ENCODE measurements around the gene CLK1. TPM values are rescaled to one million over a fixed set of nuclear protein-coding genes. Genes with fewer than 3 reads are reported as not detected.

Gene CLK1
- total RNA-seq, 1 experiment from 2014 or later = 46.6 TPM

DNA sequence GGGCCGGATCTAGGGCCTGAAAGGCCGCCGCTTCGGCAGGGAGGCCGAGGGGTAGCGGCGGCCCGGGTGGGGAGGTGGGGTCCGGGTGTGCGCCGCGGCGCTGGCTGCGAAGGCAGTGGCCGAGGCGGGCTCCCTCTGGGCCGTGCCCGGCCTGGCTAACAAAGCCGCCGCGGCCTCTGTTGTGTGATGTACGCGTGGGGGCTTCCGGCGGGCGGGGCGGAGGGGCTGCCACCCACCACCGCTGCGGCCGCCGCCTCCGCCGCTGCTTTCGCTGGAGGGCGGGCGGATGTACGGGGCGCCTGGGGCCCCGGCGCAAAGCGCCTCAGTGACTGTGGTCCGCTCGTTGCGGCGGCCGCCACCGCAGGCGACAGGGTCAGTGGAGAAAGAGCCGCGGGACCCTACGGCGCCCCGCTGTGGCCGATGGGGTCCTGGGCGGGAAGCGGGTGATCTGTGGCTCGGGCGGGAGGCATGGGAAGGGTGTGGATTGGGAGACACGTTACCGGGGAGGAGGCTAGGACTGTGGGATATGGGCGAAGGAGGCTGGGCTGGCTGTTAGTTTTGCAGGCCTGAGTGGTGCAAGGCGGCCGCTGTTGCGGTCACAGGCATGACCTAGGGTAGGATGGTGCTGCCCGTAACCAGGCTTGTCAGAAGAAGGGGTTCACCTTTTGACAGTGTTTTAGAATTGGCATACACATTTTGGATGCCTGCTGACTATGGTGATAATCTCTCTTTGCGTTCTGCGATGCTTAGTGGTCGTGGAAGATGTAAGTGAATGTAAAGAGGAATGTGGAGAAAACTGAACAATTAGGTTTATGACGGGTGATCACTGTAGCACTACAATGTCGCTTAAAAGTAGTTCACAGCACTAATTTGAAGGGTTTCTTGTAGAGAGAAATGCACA is 52.1 kb downstream of the CLK1 start:
- intact Hi-C loops (cut with micrococcal nuclease; ENCODE audit: unreplicated experiment) = no loop called here
- TF ChIP-seq SIN3A (IDR thresholded peaks at IDR 0.05; ENCODE audit: borderline replicate concordance, insufficient read depth, low read depth, low read length) (0 out of 2 replicates have a peak, but pooled peaks have one; percentile 77), TCF7L2 (IDR thresholded peaks at IDR 0.05; ENCODE audit: low read depth, low read length) (peak; percentile 34; the same call in 1 of the 2 replicates), POLR2AphosphoS5 (IDR thresholded peaks at IDR 0.05; ENCODE audit: low read depth, low read length) (no peak)
- TF ChIP-seq, protein P1, sequence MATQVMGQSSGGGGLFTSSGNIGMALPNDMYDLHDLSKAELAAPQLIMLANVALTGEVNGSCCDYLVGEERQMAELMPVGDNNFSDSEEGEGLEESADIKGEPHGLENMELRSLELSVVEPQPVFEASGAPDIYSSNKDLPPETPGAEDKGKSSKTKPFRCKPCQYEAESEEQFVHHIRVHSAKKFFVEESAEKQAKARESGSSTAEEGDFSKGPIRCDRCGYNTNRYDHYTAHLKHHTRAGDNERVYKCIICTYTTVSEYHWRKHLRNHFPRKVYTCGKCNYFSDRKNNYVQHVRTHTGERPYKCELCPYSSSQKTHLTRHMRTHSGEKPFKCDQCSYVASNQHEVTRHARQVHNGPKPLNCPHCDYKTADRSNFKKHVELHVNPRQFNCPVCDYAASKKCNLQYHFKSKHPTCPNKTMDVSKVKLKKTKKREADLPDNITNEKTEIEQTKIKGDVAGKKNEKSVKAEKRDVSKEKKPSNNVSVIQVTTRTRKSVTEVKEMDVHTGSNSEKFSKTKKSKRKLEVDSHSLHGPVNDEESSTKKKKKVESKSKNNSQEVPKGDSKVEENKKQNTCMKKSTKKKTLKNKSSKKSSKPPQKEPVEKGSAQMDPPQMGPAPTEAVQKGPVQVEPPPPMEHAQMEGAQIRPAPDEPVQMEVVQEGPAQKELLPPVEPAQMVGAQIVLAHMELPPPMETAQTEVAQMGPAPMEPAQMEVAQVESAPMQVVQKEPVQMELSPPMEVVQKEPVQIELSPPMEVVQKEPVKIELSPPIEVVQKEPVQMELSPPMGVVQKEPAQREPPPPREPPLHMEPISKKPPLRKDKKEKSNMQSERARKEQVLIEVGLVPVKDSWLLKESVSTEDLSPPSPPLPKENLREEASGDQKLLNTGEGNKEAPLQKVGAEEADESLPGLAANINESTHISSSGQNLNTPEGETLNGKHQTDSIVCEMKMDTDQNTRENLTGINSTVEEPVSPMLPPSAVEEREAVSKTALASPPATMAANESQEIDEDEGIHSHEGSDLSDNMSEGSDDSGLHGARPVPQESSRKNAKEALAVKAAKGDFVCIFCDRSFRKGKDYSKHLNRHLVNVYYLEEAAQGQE (IDR thresholded peaks at IDR 0.05; ENCODE audit: insufficient read depth in 1 of 2, low read depth in 2 of 2, low read length in 1 of 2) = no peak
- TF ChIP-seq, protein P2, sequence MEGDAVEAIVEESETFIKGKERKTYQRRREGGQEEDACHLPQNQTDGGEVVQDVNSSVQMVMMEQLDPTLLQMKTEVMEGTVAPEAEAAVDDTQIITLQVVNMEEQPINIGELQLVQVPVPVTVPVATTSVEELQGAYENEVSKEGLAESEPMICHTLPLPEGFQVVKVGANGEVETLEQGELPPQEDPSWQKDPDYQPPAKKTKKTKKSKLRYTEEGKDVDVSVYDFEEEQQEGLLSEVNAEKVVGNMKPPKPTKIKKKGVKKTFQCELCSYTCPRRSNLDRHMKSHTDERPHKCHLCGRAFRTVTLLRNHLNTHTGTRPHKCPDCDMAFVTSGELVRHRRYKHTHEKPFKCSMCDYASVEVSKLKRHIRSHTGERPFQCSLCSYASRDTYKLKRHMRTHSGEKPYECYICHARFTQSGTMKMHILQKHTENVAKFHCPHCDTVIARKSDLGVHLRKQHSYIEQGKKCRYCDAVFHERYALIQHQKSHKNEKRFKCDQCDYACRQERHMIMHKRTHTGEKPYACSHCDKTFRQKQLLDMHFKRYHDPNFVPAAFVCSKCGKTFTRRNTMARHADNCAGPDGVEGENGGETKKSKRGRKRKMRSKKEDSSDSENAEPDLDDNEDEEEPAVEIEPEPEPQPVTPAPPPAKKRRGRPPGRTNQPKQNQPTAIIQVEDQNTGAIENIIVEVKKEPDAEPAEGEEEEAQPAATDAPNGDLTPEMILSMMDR (IDR thresholded peaks at IDR 0.05) = peak; percentile 81
- H3K4me1 ChIP-seq (ENCODE audit: control insufficient read depth, insufficient read depth, low read length) = peaks cover 26% of the 10 kb centered on the region
- no peaks in the 10 kb centered on the region for H3K9me3 ChIP-seq (ENCODE audit: control insufficient read depth, insufficient read depth, low read depth, low read length)
- ATAC-seq (peak; percentile 65), DNase-seq (ENCODE audit: low read depth, low spot score) (no peak)
- peak overlapping the region; percentile 66 to 69 for H3K4me3 ChIP-seq (ENCODE audit: low read depth in 2 of 2, low read length in 2 of 2)
- no TSS peak for BruUV-seq (replicated peaks)
- peak overlapping the region; percentile 94 for H3K27ac ChIP-seq (ENCODE audit: low read length)
- no peaks in the 10 kb centered on the region for H3K27me3 ChIP-seq (ENCODE audit: control insufficient read depth, insufficient read depth, low read length)
- CTCF ChIA-PET = no interaction called here
- H3K36me3 ChIP-seq (ENCODE audit: control insufficient read depth, insufficient read depth, low read length) = peaks cover 45% of the 10 kb centered on the region
- in situ Hi-C loops (cut with HindIII; ENCODE audit: low pct_unique_long_range_greater_than_20kb, low sequenced_read_pairs) = no loop called here
- POLR2A ChIA-PET = interaction anchor here (0.6 kb wide), 2 partner anchors 23 to 51 kb away, joined by 3 to 4 read pairs; no protein-coding TSS in a partner anchor

DNA sequence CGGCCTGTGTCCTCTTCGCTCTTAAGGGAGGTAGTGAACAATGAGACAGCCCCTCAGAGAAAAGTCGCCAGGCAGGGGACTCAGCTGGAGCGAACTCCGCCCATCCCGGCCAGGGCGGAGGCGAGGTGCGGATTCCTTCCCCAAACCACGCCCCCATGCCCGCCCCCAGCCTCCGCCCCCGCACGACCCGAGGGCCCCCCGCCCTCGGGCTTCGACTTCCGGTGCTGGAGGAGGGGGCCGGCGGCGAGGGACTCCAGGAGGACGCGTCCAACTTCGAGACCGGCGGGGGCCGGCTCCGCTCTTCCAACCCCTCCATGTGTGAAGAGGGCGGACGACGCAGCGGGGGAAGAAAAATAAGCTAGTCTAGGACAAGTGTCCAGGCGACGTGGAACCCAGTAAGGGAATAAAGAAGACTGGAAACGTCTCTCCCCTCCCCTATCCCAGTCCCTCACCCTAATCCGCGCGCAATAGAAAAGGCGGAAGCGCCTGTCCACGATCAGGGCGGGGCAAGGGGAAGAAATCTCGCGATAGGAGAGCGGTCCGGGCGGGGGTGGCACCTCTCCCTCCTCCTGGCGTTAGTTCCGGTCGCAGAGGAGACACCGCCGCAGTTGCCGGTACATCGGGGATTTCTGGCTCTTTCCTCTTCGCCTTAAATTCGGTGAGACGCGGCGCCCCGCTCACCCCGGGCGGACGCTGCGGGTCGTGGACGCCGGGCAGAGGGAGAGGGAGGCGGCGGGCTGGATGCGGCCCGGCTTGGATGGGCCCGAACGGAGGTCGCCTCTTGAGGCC is 52.9 kb downstream of the CLK1 start, which contains the start of gene BZW1:
BZW1 (plus strand) TSS at position 578 of the 789 bp plus-strand sequence. CDS start 1,308 bp downstream, outside the sequence.
- ATAC-seq = peak; percentile 93
- DNase-seq (ENCODE audit: low read depth, low spot score) = peak; percentile 83
- H3K27me3 ChIP-seq (ENCODE audit: control insufficient read depth, insufficient read depth, low read length) = no peaks in the 10 kb centered on the region
- ChIA-PET POLR2A (interaction anchor here (0.6 to 0.7 kb wide), 4 partner anchors 52 to 589 kb away, joined by 3 to 7 read pairs (median 4); no protein-coding TSS in a partner anchor), CTCF (interaction anchor here (0.6 kb wide), 1 partner anchor 257 kb away, joined by 3 read pairs; no protein-coding TSS in a partner anchor)
- no peaks in the 10 kb centered on the region for H3K9me3 ChIP-seq (ENCODE audit: control insufficient read depth, insufficient read depth, low read depth, low read length)
- in situ Hi-C loops (cut with HindIII; ENCODE audit: low pct_unique_long_range_greater_than_20kb, low sequenced_read_pairs) (no loop called here), intact Hi-C loops (cut with micrococcal nuclease; ENCODE audit: unreplicated experiment) (loop anchor here (2.0 kb wide), 1 partner anchor 99 kb away; no protein-coding TSS in a partner anchor)
- peaks cover 37% of the 10 kb centered on the region for H3K36me3 ChIP-seq (ENCODE audit: control insufficient read depth, insufficient read depth, low read length)
- peaks cover 26% of the 10 kb centered on the region for H3K4me1 ChIP-seq (ENCODE audit: control insufficient read depth, insufficient read depth, low read length)
- peak within 1 kb of the TSS; percentile 94 for H3K27ac ChIP-seq (ENCODE audit: low read length)
- BruUV-seq (replicated peaks) = no TSS peak
- TF ChIP-seq, protein P1 (IDR thresholded peaks at IDR 0.05; ENCODE audit: insufficient read depth in 1 of 2, low read depth in 2 of 2, low read length in 1 of 2) = no peak
- peak; percentile 44; the same call in 1 of the 2 replicates for TF ChIP-seq TCF7L2 (IDR thresholded peaks at IDR 0.05; ENCODE audit: low read depth, low read length)
- TF ChIP-seq, protein P2 (IDR thresholded peaks at IDR 0.05) = no peak
- peak; percentile 92 for TF ChIP-seq POLR2AphosphoS5 (IDR thresholded peaks at IDR 0.05; ENCODE audit: low read depth, low read length)
- TF ChIP-seq SIN3A (IDR thresholded peaks at IDR 0.05; ENCODE audit: borderline replicate concordance, insufficient read depth, low read depth, low read length) = 0 out of 2 replicates have a peak, but pooled peaks have one; percentile 78
- H3K4me3 ChIP-seq (ENCODE audit: low read depth in 2 of 2, low read length in 2 of 2) = peak within 1 kb of the TSS; percentile 66 to 69

Measured in Panc1 (cell line).